Measurements from ENCODE around the gene GRIP2. TPM values are rescaled to one million over a fixed set of nuclear protein-coding genes. Genes with fewer than 3 reads are reported as not detected.

The GRIP2 gene
- total and polyA plus RNA-seq, 2 of the 4 experiments (the other 2 are of a cell fraction): 0.05 TPM; not detected in 1

DNA sequence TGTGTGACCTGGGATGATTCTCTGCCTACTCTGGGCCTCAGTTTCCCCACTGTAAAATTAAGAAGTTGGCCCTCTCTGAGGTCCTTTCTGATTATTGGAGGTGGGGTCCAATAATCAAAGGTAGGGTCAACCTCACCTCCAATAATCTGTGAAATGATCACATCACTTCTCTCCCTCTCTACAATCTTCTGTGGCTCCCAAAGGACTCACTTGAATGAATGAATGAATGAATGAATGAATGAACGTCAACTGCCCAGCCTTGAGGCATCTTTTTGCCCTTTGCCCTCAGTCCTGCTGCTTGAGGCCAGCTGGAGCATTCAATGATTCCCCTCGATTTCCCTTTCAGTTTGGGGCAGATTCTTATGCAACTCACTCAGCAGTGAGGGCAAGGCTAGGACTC is 26.7 kb upstream of the GRIP2 start:
- no peak for TF ChIP-seq MXI1 (IDR thresholded peaks at IDR 0.05; ENCODE audit: borderline replicate concordance, low read depth, low read length)
- TF ChIP-seq FOS (IDR thresholded peaks at IDR 0.05; ENCODE audit: low read depth, low read length): no peak
- TF ChIP-seq RCOR1 (IDR thresholded peaks at IDR 0.05; ENCODE audit: insufficient replicate concordance, low read length): no peak
- TF ChIP-seq RAD21 (IDR thresholded peaks at IDR 0.05; ENCODE audit: low read length): no peak
- TF ChIP-seq BHLHE40 (IDR thresholded peaks at IDR 0.05; ENCODE audit: low read depth, low read length): no peak
- TF ChIP-seq MAFK (IDR thresholded peaks at IDR 0.05; ENCODE audit: low read depth, low read length): no peak
- no peak for TF ChIP-seq CTCF (conservative IDR thresholded peaks at IDR 0.05; ENCODE audit: low read depth, low read length)
- TF ChIP-seq RFX5 (IDR thresholded peaks at IDR 0.05; ENCODE audit: low read depth, low read length): no peak
- TF ChIP-seq MAZ (IDR thresholded peaks at IDR 0.05; ENCODE audit: borderline replicate concordance, low read depth, low read length): no peak
- TF ChIP-seq, protein P1, sequence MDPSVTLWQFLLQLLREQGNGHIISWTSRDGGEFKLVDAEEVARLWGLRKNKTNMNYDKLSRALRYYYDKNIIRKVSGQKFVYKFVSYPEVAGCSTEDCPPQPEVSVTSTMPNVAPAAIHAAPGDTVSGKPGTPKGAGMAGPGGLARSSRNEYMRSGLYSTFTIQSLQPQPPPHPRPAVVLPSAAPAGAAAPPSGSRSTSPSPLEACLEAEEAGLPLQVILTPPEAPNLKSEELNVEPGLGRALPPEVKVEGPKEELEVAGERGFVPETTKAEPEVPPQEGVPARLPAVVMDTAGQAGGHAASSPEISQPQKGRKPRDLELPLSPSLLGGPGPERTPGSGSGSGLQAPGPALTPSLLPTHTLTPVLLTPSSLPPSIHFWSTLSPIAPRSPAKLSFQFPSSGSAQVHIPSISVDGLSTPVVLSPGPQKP (IDR thresholded peaks at IDR 0.05; ENCODE audit: borderline replicate concordance, low read depth, low read length): no peak
- no peak for TF ChIP-seq CEBPB (IDR thresholded peaks at IDR 0.05; ENCODE audit: low read depth, low read length)
- no peak for ATAC-seq (ENCODE audit: low read depth)
- H4K20me1 ChIP-seq (ENCODE audit: insufficient read depth, low read length): no peaks in the 10 kb centered on the region
- no peak overlapping the region for H2BK5ac ChIP-seq (ENCODE audit: low read depth, low read length, poor library complexity, severe bottlenecking)
- no peak overlapping the region for H3K9ac ChIP-seq (ENCODE audit: low read depth, low read length)
- dilution Hi-C loops (cut with HindIII; ENCODE audit: low sequenced_read_pairs, unreplicated experiment): no loop called here
- no peaks in the 10 kb centered on the region for H3K9me3 ChIP-seq (ENCODE audit: control insufficient read depth, insufficient read depth, low read length)
- H3K14ac ChIP-seq (replicated peaks; ENCODE audit: low read depth, low read length): no peak overlapping the region
- no peaks in the 10 kb centered on the region for H3K36me3 ChIP-seq (ENCODE audit: control insufficient read depth, insufficient read depth, low read length)
- in situ Hi-C loops (cut with MboI; ENCODE audit: low sequenced_read_pairs): loop anchor here (25.0 kb wide), 1 partner anchor 680 kb away; the partner anchor contains the start of gene WNT7A
- no peak for DNase-seq
- no peak overlapping the region for H2BK15ac ChIP-seq (ENCODE audit: low read depth, low read length)
- H4K91ac ChIP-seq (ENCODE audit: insufficient read depth, low read depth, low read length): no peak overlapping the region
- no TSS peak for BruUV-seq (replicated peaks)
- no peaks in the 10 kb centered on the region for H3K4me1 ChIP-seq (ENCODE audit: control insufficient read depth, insufficient read depth, low read length)
- no peak overlapping the region for H3K4ac ChIP-seq (ENCODE audit: low read depth, low read length)
- H2AK9ac ChIP-seq (replicated peaks; ENCODE audit: low read depth, low read length, poor library complexity): no peak overlapping the region
- H3K79me1 ChIP-seq (ENCODE audit: low read depth in 1 of 2, low read length in 2 of 2): no peaks in the 10 kb centered on the region
- no peak overlapping the region for H3K56ac ChIP-seq (ENCODE audit: extremely low read depth, insufficient read depth, low read length)
- H2BK20ac ChIP-seq (ENCODE audit: low read depth, low read length): no peak overlapping the region
- no peak overlapping the region for H4K8ac ChIP-seq (ENCODE audit: low read depth in 2 of 2, low read length in 2 of 2)
- intact Hi-C loops (cut with micrococcal nuclease): no loop called here
- no peak overlapping the region for H3K4me3 ChIP-seq (ENCODE audit: insufficient read depth, low read depth, low read length)
- H3K23ac ChIP-seq (ENCODE audit: low read depth, low read length): no peak overlapping the region
- H3K27ac ChIP-seq (ENCODE audit: insufficient read depth, low read length): no peak overlapping the region
- H3K9me1 ChIP-seq (ENCODE audit: insufficient read depth, low read length): no peaks in the 10 kb centered on the region
- ChIA-PET CTCF (no interaction called here), POLR2A (ENCODE audit: unreplicated experiment) (no interaction called here)
- H3K27me3 ChIP-seq (ENCODE audit: control insufficient read depth, insufficient read depth, low read length): peaks cover 51% of the 10 kb centered on the region
- no peak overlapping the region for H2AK5ac ChIP-seq (ENCODE audit: low read depth, low read length)
- no peak overlapping the region for H4K5ac ChIP-seq (ENCODE audit: low read depth, low read length)
- no peak overlapping the region for H3K4me2 ChIP-seq (ENCODE audit: low read depth, low read length)
- H3K18ac ChIP-seq (ENCODE audit: low read depth, low read length): no peak overlapping the region
- 50% methylated on average over 1 of the region's 2 CpGs; no CpG with 5 or more reads in 1 of the 2 experiments for WGBS, 2 experiments (ENCODE audit: extremely low coverage in 2 of 2, insufficient read length in 1 of 2)
- H2BK120ac ChIP-seq (ENCODE audit: low read depth, low read length): no peak overlapping the region
- no peak overlapping the region for H2AFZ ChIP-seq (replicated peaks; ENCODE audit: low read length, poor library complexity)

Data from IMR-90 (cell line).